HepG2 (cell line): ENCODE data around the gene ST8SIA6.

Experiments used
- ATF6 ChIP-seq: sonication (generic); formaldehyde crosslinking; conservative IDR thresholded peaks from 2 replicates; pipeline ENCODE4 v1.4.0; 2020; ENCODE audit warnings: missing genetic modification reagents
- CC2D1A ChIP-seq: sonication (generic); formaldehyde crosslinking; IDR thresholded peaks from 2 replicates; pipeline ENCODE4 v1.8.1; 2023; ENCODE audit warnings: mild to moderate bottlenecking, missing genetic modification reagents
- CEBPB ChIP-seq: IDR thresholded peaks from 2 replicates; pipeline ENCODE4 v1.6.1; 2011; ENCODE audit warnings: low read depth, low read length, improper control_type of control experiment, borderline replicate concordance
- EHMT2 ChIP-seq: fragments of 200-600 bp; sonication (generic); IDR thresholded peaks from 2 replicates; pipeline ENCODE4 v1.7.0; 2017; ENCODE audit warnings: antibody characterized with exemption, low read depth, low read length, borderline replicate concordance
- EP300 ChIP-seq, 3 experiments: sonication (generic) in 1 of 3; formaldehyde crosslinking in 1 of 3; IDR thresholded peaks; 2 replicates each; pipeline versions ENCODE4 v1.5.1 to v1.6.1; 2011 to 2020; ENCODE audit warnings: low read depth in 2 of 3, low read length in 2 of 3, borderline replicate concordance in 1 of 3, improper control_type of control experiment in 1 of 3, mild to moderate bottlenecking in 1 of 3, missing genetic modification reagents in 1 of 3, moderate library complexity in 1 of 3
- FOXK2 ChIP-seq: fragments of 450-650 bp; IDR thresholded peaks from 2 replicates; pipeline ENCODE4 v1.6.1; 2016
- GABPA ChIP-seq, 2 experiments: IDR thresholded peaks; 2 replicates each; pipeline ENCODE4 v1.6.1; 2011 to 2016; ENCODE audit warnings: low read depth in 2 of 2, low read length in 1 of 2, missing biosample characterization in 1 of 2, missing genetic modification characterization in 1 of 2
- MTF2 ChIP-seq: sonication (generic); formaldehyde crosslinking; IDR thresholded peaks from 2 replicates; pipeline ENCODE4 v1.5.0; 2020; ENCODE audit warnings: missing genetic modification reagents, borderline replicate concordance
- NFE2 ChIP-seq: sonication (generic); formaldehyde crosslinking; IDR thresholded peaks from 2 replicates; pipeline ENCODE4 v1.4.0; 2020; ENCODE audit warnings: missing genetic modification reagents
- PHF20 ChIP-seq: sonication (generic); formaldehyde crosslinking; IDR thresholded peaks from 2 replicates; pipeline ENCODE4 v1.5.0; 2020; ENCODE audit warnings: mild to moderate bottlenecking, missing genetic modification reagents
- POLR2A ChIP-seq, 2 experiments: IDR thresholded peaks; 2 replicates each; pipeline ENCODE4 v1.6.1; 2011; ENCODE audit warnings: low read depth in 2 of 2, low read length in 2 of 2, mild to moderate bottlenecking in 1 of 2, moderate library complexity in 1 of 2; ENCODE audit not compliant: insufficient read depth in 1 of 2
- POLR2AphosphoS5 ChIP-seq: IDR thresholded peaks from 2 replicates; pipeline ENCODE4 v1.6.1; 2012; ENCODE audit warnings: low read depth, low read length
- ZNF143 ChIP-seq: sonication (generic); formaldehyde crosslinking; IDR thresholded peaks from 2 replicates; pipeline ENCODE4 v1.4.0; 2020; ENCODE audit warnings: missing genetic modification reagents
- TF ChIP-seq, protein P1 (sequence below): IDR thresholded peaks from 2 replicates; pipeline ENCODE4 v1.6.1; 2012; ENCODE audit warnings: inconsistent platforms

- no peak for TF ChIP-seq ATF6 (CRISPR knock-in tag)
- no peak for TF ChIP-seq CC2D1A
- TF ChIP-seq CEBPB = no peak
- TF ChIP-seq POLR2A (IDR thresholded peaks at IDR 0.05; ENCODE audit: insufficient read depth in 1 of 2, low read depth in 2 of 2, low read length in 2 of 2) = no peak
- no peak for TF ChIP-seq NFE2 (CRISPR knock-in tag)
- TF ChIP-seq GABPA (IDR thresholded peaks at IDR 0.05; ENCODE audit: low read depth, low read length) = no peak
- TF ChIP-seq GABPA (CRISPR knock-in tag; IDR thresholded peaks at IDR 0.05; ENCODE audit: low read depth) = no peak
- TF ChIP-seq ZNF143 = no peak
- TF ChIP-seq POLR2AphosphoS5 = no peak
- no peak for TF ChIP-seq EHMT2
- TF ChIP-seq FOXK2 = no peak
- TF ChIP-seq EP300 (IDR thresholded peaks at IDR 0.05; ENCODE audit: low read depth in 2 of 2, low read length in 2 of 2) = no peak
- TF ChIP-seq EP300 (CRISPR knock-in tag; IDR thresholded peaks at IDR 0.05; ENCODE audit: borderline replicate concordance) = no peak
- TF ChIP-seq PHF20 (CRISPR knock-in tag) = no peak
- no peak for TF ChIP-seq MTF2 (CRISPR knock-in tag)
- TF ChIP-seq, protein P1, sequence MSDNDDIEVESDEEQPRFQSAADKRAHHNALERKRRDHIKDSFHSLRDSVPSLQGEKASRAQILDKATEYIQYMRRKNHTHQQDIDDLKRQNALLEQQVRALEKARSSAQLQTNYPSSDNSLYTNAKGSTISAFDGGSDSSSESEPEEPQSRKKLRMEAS = no peak
These were observed 23.6 kb downstream of the ST8SIA6 start for GRCh38 chr10:17430647-17431355.
